ENCODE results near the gene FGFR2. TPM values are rescaled to one million over a fixed set of nuclear protein-coding genes. Genes with fewer than 3 reads are reported as not detected.

Gene FGFR2
- 10 to 100 TPM in 1 of 2 donors, 1 to 10 TPM in 1; 5.8 to 13.1 TPM for total RNA-seq
- 1 to 10 TPM in 1 of 2 donors, under 1 TPM in 1; 0.67 to 4.6 TPM for polyA plus RNA-seq
- long read RNA-seq, donor 1, partial matches to known transcripts = 0 of 1 reads
- long read RNA-seq, donor 1, other reads (novel, unspliced or antisense) = 1 of 1 reads
- long read RNA-seq, donor 2, full-length matches to known transcripts = 1 of 5 reads
- long read RNA-seq, donor 2, partial matches to known transcripts = 1 of 5 reads
- long read RNA-seq, donor 2, other reads (novel, unspliced or antisense) = 3 of 5 reads

GRCh38 chr10:121598263-121599249 lies at the start of gene FGFR2:
Gene FGFR2 (minus strand): TSS chr10:121598444. CDS start chr10:121593817, 4,627 bp downstream.
- ATAC-seq (ENCODE audit: low FRiP score) (peak; percentile 92), DNase-seq (peak; percentile 81 to 93)
- Histone ChIP-seq H3K4me1 (ENCODE audit: control insufficient read depth in 1 of 2, insufficient read depth in 2 of 2, low read length in 2 of 2) (no peaks in the 10 kb centered on the region), H3K9me3 (ENCODE audit: control insufficient read depth, low read length) (no peaks in the 10 kb centered on the region), H3K36me3 (ENCODE audit: control insufficient read depth in 1 of 2, insufficient read depth in 2 of 2, low read length in 1 of 2) (no peaks in the 10 kb centered on the region), H3K4me3 (ENCODE audit: low read length in 2 of 2) (peak within 1 kb of the TSS; percentile 62 to 73), H3K27me3 (ENCODE audit: control insufficient read depth in 1 of 2, insufficient read depth in 2 of 2, low read length in 1 of 2) (no peaks in the 10 kb centered on the region), H3K27ac (ENCODE audit: low read depth in 1 of 2, low read length in 2 of 2) (peak within 1 kb of the TSS in 1 of 2 donors; percentile 85)
- intact Hi-C loops (cut with DNase I) = loop anchor here (5.0 to 10.0 kb wide), 3 partner anchors 136 to 504 kb away; no protein-coding TSS in a partner anchor
- WGBS, 2 donors = 1% methylated on average over 48 to 92 of the region's 92 CpGs

DNA sequence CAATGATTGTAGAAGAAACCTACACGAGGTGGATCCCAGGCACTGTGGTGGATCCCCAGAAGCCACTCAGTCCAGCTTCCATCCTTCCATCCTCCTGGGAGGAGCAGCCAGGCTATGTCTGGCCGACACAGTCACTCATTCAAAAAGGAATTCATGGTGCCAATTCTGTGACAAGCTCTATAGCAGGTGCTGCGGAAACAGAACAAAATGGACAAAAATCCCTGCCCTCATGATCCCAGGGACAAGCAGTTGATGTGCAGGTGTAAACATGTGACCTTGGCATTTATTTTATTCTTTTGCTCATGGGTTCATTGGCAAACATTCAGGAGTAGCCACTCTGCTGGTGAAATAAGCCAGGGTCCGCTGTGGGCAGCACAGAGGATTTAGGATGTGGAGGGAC lies 49.2 kb upstream of the FGFR2 start:
- Histone ChIP-seq H3K9me3 (ENCODE audit: control insufficient read depth, low read length) (no peaks in the 10 kb centered on the region), H3K4me3 (ENCODE audit: low read length in 2 of 2) (no peak overlapping the region), H3K27ac (ENCODE audit: low read depth in 1 of 2, low read length in 2 of 2) (no peak overlapping the region), H3K4me1 (ENCODE audit: control insufficient read depth in 1 of 2, insufficient read depth in 2 of 2, low read length in 2 of 2) (no peaks in the 10 kb centered on the region), H3K36me3 (ENCODE audit: control insufficient read depth in 1 of 2, insufficient read depth in 2 of 2, low read length in 1 of 2) (no peaks in the 10 kb centered on the region), H3K27me3 (ENCODE audit: control insufficient read depth in 1 of 2, insufficient read depth in 2 of 2, low read length in 1 of 2) (no peaks in the 10 kb centered on the region)
- DNase-seq (no peak), ATAC-seq (ENCODE audit: low FRiP score) (no peak)
- intact Hi-C loops (cut with DNase I) = no loop called here
- WGBS, 2 donors = 87 to 88% methylated on average over 4 of the region's 4 CpGs

DNA sequence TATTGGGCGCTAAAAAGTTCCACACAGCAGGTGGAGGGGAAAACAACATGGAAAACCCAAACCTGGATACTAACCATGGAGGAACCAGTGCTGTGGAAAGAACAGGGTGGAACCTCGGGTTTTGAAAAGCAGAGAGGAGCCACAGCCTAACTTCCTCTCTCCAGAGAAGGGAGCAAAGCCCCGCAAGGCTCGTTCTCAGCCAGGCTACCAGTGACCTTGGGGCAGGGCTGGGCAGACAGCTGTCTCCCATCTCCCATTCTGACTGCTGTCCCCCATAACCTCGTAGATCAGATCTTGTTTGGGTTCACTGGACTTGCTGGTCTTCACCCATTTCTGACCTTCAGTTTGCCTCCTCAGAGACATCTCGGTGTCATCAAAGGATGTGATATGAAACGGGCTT lies 47.5 kb upstream of the FGFR2 start:
- Histone ChIP-seq H3K4me3 (ENCODE audit: low read length in 2 of 2) (no peak overlapping the region), H3K9me3 (ENCODE audit: control insufficient read depth, low read length) (peaks cover 2% of the 10 kb centered on the region), H3K27ac (ENCODE audit: low read depth in 1 of 2, low read length in 2 of 2) (no peak overlapping the region), H3K36me3 (ENCODE audit: control insufficient read depth in 1 of 2, insufficient read depth in 2 of 2, low read length in 1 of 2) (no peaks in the 10 kb centered on the region), H3K4me1 (ENCODE audit: control insufficient read depth in 1 of 2, insufficient read depth in 2 of 2, low read length in 2 of 2) (no peaks in the 10 kb centered on the region), H3K27me3 (ENCODE audit: control insufficient read depth in 1 of 2, insufficient read depth in 2 of 2, low read length in 1 of 2) (no peaks in the 10 kb centered on the region)
- DNase-seq = no peak
- ATAC-seq (ENCODE audit: low FRiP score) = no peak
- intact Hi-C loops (cut with DNase I) = no loop called here
- WGBS, 2 donors = 91 to 92% methylated on average over 7 of the region's 7 CpGs

DNA sequence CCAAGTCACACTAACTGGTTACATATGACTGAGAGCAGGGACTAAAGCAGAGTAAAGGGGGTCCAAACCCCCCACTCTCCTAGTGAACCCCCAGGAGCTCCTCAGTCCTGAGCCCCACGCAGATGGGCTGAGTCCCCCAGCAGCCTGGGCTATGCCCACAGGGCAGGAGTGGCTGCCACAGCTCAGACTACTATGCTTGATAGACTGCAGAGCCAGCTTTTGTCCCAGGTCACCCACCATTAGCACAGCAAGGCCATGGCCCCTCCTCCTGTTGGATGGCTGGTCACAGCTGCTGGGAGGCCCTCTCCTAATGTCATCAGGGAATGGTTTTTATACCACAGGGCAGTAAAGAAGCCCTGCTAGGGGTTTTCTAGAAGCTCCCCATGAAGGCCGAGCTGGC lies 46.3 kb upstream of the FGFR2 start:
- Histone ChIP-seq H3K27me3 (ENCODE audit: control insufficient read depth in 1 of 2, insufficient read depth in 2 of 2, low read length in 1 of 2) (no peaks in the 10 kb centered on the region), H3K4me1 (ENCODE audit: control insufficient read depth in 1 of 2, insufficient read depth in 2 of 2, low read length in 2 of 2) (no peaks in the 10 kb centered on the region), H3K9me3 (ENCODE audit: control insufficient read depth, low read length) (peaks cover 5% of the 10 kb centered on the region), H3K36me3 (ENCODE audit: control insufficient read depth in 1 of 2, insufficient read depth in 2 of 2, low read length in 1 of 2) (no peaks in the 10 kb centered on the region), H3K4me3 (ENCODE audit: low read length in 2 of 2) (no peak overlapping the region), H3K27ac (ENCODE audit: low read depth in 1 of 2, low read length in 2 of 2) (no peak overlapping the region)
- DNase-seq (no peak), ATAC-seq (ENCODE audit: low FRiP score) (no peak)
- intact Hi-C loops (cut with DNase I) = no loop called here
- WGBS, 2 donors = 90 to 93% methylated on average over 2 of the region's 2 CpGs

GRCh38 chr10:121640266-121640665 lies 42.0 kb upstream of the FGFR2 start:
- Histone ChIP-seq H3K27ac (ENCODE audit: low read depth in 1 of 2, low read length in 2 of 2) (no peak overlapping the region), H3K36me3 (ENCODE audit: control insufficient read depth in 1 of 2, insufficient read depth in 2 of 2, low read length in 1 of 2) (no peaks in the 10 kb centered on the region), H3K4me1 (ENCODE audit: control insufficient read depth in 1 of 2, insufficient read depth in 2 of 2, low read length in 2 of 2) (no peaks in the 10 kb centered on the region), H3K9me3 (ENCODE audit: control insufficient read depth, low read length) (peaks cover 7% of the 10 kb centered on the region), H3K27me3 (ENCODE audit: control insufficient read depth in 1 of 2, insufficient read depth in 2 of 2, low read length in 1 of 2) (no peaks in the 10 kb centered on the region), H3K4me3 (ENCODE audit: low read length in 2 of 2) (no peak overlapping the region)
- intact Hi-C loops (cut with DNase I) = no loop called here
- 37 to 40% methylated on average over 3 of the region's 3 CpGs for WGBS, 2 donors
- ATAC-seq (ENCODE audit: low FRiP score) = no peak
- no peak for DNase-seq

- H3K27me3 ChIP-seq (ENCODE audit: control insufficient read depth in 1 of 2, insufficient read depth in 2 of 2, low read length in 1 of 2) = no peaks in the 10 kb centered on the region
- no peak for ATAC-seq (ENCODE audit: low FRiP score)
Observed at GRCh38 chr10:121639416-121639815, 41.2 kb upstream of the FGFR2 start.

DNA sequence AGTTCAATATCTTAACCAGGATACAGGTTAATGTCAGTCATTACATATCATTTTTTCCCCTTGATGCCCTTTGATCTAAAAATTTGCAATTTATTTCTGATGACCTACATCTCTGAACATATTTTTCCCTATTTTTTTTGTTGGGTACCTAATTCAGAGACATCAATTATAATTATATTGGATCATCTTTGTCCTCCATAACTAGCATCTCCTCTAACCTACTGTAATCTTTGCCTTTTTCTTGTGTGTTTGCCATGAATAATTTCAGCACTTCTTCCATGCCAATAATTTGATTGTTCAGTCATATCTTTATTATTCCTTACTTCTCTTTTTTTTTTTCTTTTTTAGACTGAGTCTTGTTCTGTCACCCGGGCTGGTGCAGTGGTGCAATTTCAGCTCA lies 39.2 kb upstream of the FGFR2 start:
- Histone ChIP-seq H3K9me3 (ENCODE audit: control insufficient read depth, low read length) (peaks cover 7% of the 10 kb centered on the region), H3K27me3 (ENCODE audit: control insufficient read depth in 1 of 2, insufficient read depth in 2 of 2, low read length in 1 of 2) (no peaks in the 10 kb centered on the region), H3K4me3 (ENCODE audit: low read length in 2 of 2) (no peak overlapping the region), H3K27ac (ENCODE audit: low read depth in 1 of 2, low read length in 2 of 2) (no peak overlapping the region), H3K36me3 (ENCODE audit: control insufficient read depth in 1 of 2, insufficient read depth in 2 of 2, low read length in 1 of 2) (no peaks in the 10 kb centered on the region), H3K4me1 (ENCODE audit: control insufficient read depth in 1 of 2, insufficient read depth in 2 of 2, low read length in 2 of 2) (no peaks in the 10 kb centered on the region)
- 92 to 93% methylated on average over 1 of the region's 1 CpG for WGBS, 2 donors
- DNase-seq = no peak
- intact Hi-C loops (cut with DNase I) = no loop called here
- no peak for ATAC-seq (ENCODE audit: low FRiP score)

More at GRCh38 chr10:121639416-121639815, 41.2 kb upstream of the FGFR2 start:
- H3K9me3 ChIP-seq (ENCODE audit: control insufficient read depth, low read length) = peaks cover 7% of the 10 kb centered on the region
- H3K36me3 ChIP-seq (ENCODE audit: control insufficient read depth in 1 of 2, insufficient read depth in 2 of 2, low read length in 1 of 2) = no peaks in the 10 kb centered on the region
- no peaks in the 10 kb centered on the region for H3K4me1 ChIP-seq (ENCODE audit: control insufficient read depth in 1 of 2, insufficient read depth in 2 of 2, low read length in 2 of 2)
- H3K4me3 ChIP-seq (ENCODE audit: low read length in 2 of 2) = no peak overlapping the region
- intact Hi-C loops (cut with DNase I) = no loop called here
- H3K27ac ChIP-seq (ENCODE audit: low read depth in 1 of 2, low read length in 2 of 2) = no peak overlapping the region
- no peak for DNase-seq

- intact Hi-C loops (cut with DNase I) = no loop called here
- ATAC-seq (ENCODE audit: low FRiP score) = no peak
- WGBS, 2 donors = 84 to 86% methylated on average over 5 of the region's 5 CpGs
- no peak overlapping the region for H3K4me3 ChIP-seq (ENCODE audit: low read length in 2 of 2)
- H3K4me1 ChIP-seq (ENCODE audit: control insufficient read depth in 1 of 2, insufficient read depth in 2 of 2, low read length in 2 of 2) = no peaks in the 10 kb centered on the region
- no peaks in the 10 kb centered on the region for H3K27me3 ChIP-seq (ENCODE audit: control insufficient read depth in 1 of 2, insufficient read depth in 2 of 2, low read length in 1 of 2)
- DNase-seq = no peak
- H3K27ac ChIP-seq (ENCODE audit: low read depth in 1 of 2, low read length in 2 of 2) = no peak overlapping the region
- H3K36me3 ChIP-seq (ENCODE audit: control insufficient read depth in 1 of 2, insufficient read depth in 2 of 2, low read length in 1 of 2) = no peaks in the 10 kb centered on the region
- H3K9me3 ChIP-seq (ENCODE audit: control insufficient read depth, low read length) = no peaks in the 10 kb centered on the region
Observed at GRCh38 chr10:121633056-121633455, 34.8 kb upstream of the FGFR2 start.
